ENCODE measurements around the gene FCRLB. TPM values are rescaled to one million over a fixed set of nuclear protein-coding genes. Genes with fewer than 3 reads are reported as not detected.
"Not testable (repeated sequence)": the region's sequence is repeated elsewhere in the genome, so short reads cannot be mapped to it uniquely, and the experiment has no call there.

The FCRLB gene
- total RNA-seq, 4 donors from 2014 or later, result 0.15 to 0.81 (median 0.23) TPM; not detected in 1

GRCh38 chr1:161768461-161768860 lies 47.1 kb downstream of the FCRLB start:
- H3K27me3 ChIP-seq, result no peaks in the 10 kb centered on the region
- TF ChIP-seq, protein P1, sequence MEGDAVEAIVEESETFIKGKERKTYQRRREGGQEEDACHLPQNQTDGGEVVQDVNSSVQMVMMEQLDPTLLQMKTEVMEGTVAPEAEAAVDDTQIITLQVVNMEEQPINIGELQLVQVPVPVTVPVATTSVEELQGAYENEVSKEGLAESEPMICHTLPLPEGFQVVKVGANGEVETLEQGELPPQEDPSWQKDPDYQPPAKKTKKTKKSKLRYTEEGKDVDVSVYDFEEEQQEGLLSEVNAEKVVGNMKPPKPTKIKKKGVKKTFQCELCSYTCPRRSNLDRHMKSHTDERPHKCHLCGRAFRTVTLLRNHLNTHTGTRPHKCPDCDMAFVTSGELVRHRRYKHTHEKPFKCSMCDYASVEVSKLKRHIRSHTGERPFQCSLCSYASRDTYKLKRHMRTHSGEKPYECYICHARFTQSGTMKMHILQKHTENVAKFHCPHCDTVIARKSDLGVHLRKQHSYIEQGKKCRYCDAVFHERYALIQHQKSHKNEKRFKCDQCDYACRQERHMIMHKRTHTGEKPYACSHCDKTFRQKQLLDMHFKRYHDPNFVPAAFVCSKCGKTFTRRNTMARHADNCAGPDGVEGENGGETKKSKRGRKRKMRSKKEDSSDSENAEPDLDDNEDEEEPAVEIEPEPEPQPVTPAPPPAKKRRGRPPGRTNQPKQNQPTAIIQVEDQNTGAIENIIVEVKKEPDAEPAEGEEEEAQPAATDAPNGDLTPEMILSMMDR (IDR thresholded peaks at IDR 0.05), result no peak
- TF ChIP-seq POLR2A (IDR thresholded peaks at IDR 0.05) (no peak), POLR2AphosphoS5 (IDR thresholded peaks at IDR 0.05) (no peak), EP300 (IDR thresholded peaks at IDR 0.05) (no peak)

GRCh38 chr1:161768986-161769672 lies 47.8 kb downstream of the FCRLB start:
- Histone ChIP-seq H3K4me1 (peaks cover 0 to 65% (median 14%) of the 10 kb centered on the region in 3 donors), H3K9me3 (no peaks in the 10 kb centered on the region), H3K27ac (no peak overlapping the region), H3K27me3 (no peaks in the 10 kb centered on the region), H3K36me3 (no peaks in the 10 kb centered on the region), H3K4me3 (no peak overlapping the region)
- no peak for ATAC-seq
- no peak for TF ChIP-seq POLR2A (IDR thresholded peaks at IDR 0.05)
- TF ChIP-seq EP300 (IDR thresholded peaks at IDR 0.05), result no peak
- TF ChIP-seq, protein P1 (IDR thresholded peaks at IDR 0.05), result no peak
- no peak for TF ChIP-seq POLR2AphosphoS5 (IDR thresholded peaks at IDR 0.05)

More at GRCh38 chr1:161768461-161768860, 47.1 kb downstream of the FCRLB start:
- ATAC-seq, result no peak
- Histone ChIP-seq H3K4me1 (peaks cover 0 to 59% (median 14%) of the 10 kb centered on the region in 3 donors), H3K9me3 (no peaks in the 10 kb centered on the region), H3K27ac (no peak overlapping the region), H3K4me3 (no peak overlapping the region), H3K36me3 (no peaks in the 10 kb centered on the region)
- 96 to 97% methylated on average over 5 of the region's 5 CpGs for WGBS, 2 donors (ENCODE audit: low coverage in 1 of 2)

GRCh38 chr1:161769673-161770045 lies 48.3 kb downstream of the FCRLB start:
- not testable (repeated sequence) for ATAC-seq, H3K4me3 ChIP-seq, H3K27me3 ChIP-seq, H3K27ac ChIP-seq, H3K9me3 ChIP-seq, H3K36me3 ChIP-seq
- 81 to 89% methylated on average over 4 to 5 of the region's 5 CpGs for WGBS, 2 donors (ENCODE audit: low coverage in 1 of 2)
- peaks cover 0 to 68% (median 14%) of the 10 kb centered on the region in 3 donors for H3K4me1 ChIP-seq

DNA sequence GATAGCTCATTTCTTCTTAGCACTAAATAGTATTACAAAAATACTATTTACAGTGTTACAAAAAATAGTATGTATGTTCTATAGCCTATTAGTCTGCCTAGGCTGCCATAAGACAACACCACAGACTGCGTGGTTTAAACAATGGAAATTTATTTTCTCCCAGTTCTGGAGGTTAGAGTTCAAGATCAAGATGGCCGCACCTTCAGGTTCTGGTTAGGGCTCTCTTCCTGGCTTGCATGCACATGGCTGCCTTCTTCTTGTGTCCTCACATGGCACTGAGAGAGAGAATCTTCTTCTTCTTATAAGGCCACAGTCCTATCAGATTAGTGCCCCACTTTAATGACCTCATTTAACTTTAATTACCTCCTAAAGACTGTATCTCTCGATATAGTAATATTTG lies 48.9 kb downstream of the FCRLB start:
- no peak overlapping the region for H3K27ac ChIP-seq
- peaks cover 0 to 64% (median 14%) of the 10 kb centered on the region in 3 donors for H3K4me1 ChIP-seq
- H3K36me3 ChIP-seq, result no peaks in the 10 kb centered on the region
- ATAC-seq, result no peak
- no peak for TF ChIP-seq POLR2AphosphoS5 (IDR thresholded peaks at IDR 0.05)
- TF ChIP-seq EP300 (IDR thresholded peaks at IDR 0.05), result no peak
- TF ChIP-seq POLR2A (IDR thresholded peaks at IDR 0.05), result no peak
- TF ChIP-seq, protein P1 (IDR thresholded peaks at IDR 0.05), result no peak
- no peaks in the 10 kb centered on the region for H3K27me3 ChIP-seq
- WGBS, 2 donors (ENCODE audit: low coverage in 1 of 2), result 90 to 93% methylated on average over 3 of the region's 3 CpGs
- H3K9me3 ChIP-seq, result no peaks in the 10 kb centered on the region
- no peak overlapping the region for H3K4me3 ChIP-seq

DNA sequence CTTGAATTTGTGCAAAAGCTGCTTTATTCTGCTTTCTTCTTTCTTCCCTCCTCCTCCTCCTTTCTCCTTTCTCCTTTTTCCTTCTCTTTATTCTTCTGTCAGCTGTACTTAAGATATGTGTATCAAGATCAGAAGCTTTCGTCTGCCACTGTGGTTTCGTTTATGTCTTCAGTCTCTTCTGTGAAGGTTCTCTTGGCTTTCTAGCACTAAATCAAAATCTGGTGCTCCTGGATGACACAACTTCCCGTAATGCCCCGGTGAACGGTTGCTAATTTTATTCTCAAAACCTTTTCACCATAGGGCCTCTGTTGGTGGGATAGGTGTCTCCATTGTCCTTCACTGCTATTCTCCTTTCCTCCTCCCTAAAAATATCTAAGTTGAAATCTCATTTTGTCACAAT lies 49.8 kb downstream of the FCRLB start:
- Histone ChIP-seq H3K4me1 (peaks cover 0 to 64% (median 14%) of the 10 kb centered on the region in 3 donors), H3K36me3 (no peaks in the 10 kb centered on the region), H3K4me3 (no peak overlapping the region), H3K27ac (no peak overlapping the region), H3K27me3 (no peaks in the 10 kb centered on the region), H3K9me3 (no peaks in the 10 kb centered on the region)
- WGBS, 2 donors (ENCODE audit: low coverage in 1 of 2), result 68 to 80% methylated on average over 1 to 5 of the region's 5 CpGs
- no peak for TF ChIP-seq POLR2A (IDR thresholded peaks at IDR 0.05)
- no peak for TF ChIP-seq EP300 (IDR thresholded peaks at IDR 0.05)
- TF ChIP-seq POLR2AphosphoS5 (IDR thresholded peaks at IDR 0.05), result no peak
- TF ChIP-seq, protein P1 (IDR thresholded peaks at IDR 0.05), result no peak
- no peak for ATAC-seq
